ENCODE measurements around the gene CRTC2.
A peak's percentile ranks its signal among the peaks of the same experiment; 100 is the strongest.

DNA sequence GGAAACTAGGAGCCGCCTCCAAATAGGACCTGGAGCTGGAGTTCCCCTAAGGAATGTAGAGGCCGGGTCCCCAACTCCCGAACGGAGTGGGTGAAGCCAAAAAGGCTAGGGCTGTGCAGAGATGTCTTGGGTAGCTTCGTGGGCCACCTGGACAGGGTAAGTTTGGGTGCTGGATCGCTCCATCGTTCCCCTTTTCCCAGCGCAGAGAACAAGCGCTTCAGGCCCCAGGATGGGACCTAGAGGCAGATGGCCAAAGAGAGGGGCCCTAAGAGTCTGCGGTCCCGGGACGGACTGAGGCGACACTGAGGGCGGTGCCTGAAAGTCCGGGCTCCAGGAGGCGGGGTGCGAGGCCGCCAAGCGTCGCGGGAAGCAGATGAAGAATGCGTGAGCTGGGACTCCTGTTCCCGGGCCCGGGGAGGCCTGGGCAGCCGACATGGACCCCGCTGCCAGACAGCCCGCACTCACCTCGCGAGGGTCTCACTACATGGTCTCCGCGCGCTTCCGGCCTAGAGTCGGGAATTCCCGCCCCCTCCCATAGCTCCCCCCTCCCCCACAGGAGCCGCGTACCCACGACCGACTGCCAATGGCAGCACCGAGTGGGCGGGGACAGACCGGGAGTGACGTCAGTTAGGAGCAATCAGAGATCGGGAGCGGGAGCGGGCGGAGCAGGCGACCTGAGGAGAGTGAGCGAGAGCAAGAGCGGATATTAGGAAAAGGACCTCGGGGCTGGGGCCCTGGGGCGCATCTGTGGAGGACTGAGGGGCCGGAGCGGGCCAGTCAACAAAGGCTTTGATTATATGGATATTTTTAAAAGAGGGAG is 4.8 kb upstream of the CRTC2 start, which contains the start of gene SLC39A1:
- peak; percentile 15 to 88 for TF ChIP-seq POLR2A (IDR thresholded peaks at IDR 0.05)
- TF ChIP-seq, protein P1, sequence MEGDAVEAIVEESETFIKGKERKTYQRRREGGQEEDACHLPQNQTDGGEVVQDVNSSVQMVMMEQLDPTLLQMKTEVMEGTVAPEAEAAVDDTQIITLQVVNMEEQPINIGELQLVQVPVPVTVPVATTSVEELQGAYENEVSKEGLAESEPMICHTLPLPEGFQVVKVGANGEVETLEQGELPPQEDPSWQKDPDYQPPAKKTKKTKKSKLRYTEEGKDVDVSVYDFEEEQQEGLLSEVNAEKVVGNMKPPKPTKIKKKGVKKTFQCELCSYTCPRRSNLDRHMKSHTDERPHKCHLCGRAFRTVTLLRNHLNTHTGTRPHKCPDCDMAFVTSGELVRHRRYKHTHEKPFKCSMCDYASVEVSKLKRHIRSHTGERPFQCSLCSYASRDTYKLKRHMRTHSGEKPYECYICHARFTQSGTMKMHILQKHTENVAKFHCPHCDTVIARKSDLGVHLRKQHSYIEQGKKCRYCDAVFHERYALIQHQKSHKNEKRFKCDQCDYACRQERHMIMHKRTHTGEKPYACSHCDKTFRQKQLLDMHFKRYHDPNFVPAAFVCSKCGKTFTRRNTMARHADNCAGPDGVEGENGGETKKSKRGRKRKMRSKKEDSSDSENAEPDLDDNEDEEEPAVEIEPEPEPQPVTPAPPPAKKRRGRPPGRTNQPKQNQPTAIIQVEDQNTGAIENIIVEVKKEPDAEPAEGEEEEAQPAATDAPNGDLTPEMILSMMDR (IDR thresholded peaks at IDR 0.05), result no peak
